ENCODE results near the gene ELMOD2.

Gene ELMOD2

GRCh38 chr4:140584439-140584838 lies 60.5 kb downstream of the ELMOD2 start:
- DNase-seq = no peak

DNA sequence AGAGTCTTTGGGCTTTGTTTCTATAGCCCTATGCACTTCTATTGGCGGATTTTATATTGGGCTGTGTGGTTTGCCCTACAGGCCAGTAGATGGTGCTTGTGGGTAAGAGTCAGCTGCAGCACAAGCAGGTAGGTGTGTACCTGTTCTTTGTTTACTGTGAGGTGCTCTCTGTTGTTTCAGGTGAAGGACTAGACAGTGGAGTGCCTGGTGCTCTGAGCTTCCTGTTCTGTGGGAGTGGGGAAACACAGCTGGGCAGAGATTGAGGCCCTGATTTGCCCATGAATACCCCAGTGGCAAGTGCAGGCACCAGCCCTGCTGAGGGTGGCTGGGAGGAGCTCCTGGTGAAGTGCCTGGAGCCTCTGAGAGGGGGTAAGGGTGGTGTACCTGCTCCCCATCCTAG lies 71.1 kb downstream of the ELMOD2 start:
- no peak for DNase-seq

DNA sequence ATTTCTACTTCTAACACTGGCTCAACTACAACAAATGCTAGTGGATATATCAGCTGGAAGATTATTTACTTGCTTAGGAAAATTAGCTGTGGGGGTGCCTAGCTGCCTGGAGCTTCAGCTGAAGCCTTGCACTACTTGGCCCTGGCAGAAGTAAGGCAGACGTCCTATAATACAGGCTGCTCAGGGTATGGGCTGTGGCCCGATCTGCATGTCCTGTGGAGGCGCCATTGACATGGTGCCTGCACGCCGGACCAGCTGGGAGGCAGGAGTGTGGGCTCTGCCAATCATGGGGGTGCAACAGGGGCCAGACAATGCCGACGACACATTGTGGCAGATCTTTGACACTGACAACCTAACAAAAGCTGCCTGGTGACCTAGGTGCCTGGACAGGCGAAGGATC lies 76.4 kb downstream of the ELMOD2 start:
- DNase-seq = no peak

DNA sequence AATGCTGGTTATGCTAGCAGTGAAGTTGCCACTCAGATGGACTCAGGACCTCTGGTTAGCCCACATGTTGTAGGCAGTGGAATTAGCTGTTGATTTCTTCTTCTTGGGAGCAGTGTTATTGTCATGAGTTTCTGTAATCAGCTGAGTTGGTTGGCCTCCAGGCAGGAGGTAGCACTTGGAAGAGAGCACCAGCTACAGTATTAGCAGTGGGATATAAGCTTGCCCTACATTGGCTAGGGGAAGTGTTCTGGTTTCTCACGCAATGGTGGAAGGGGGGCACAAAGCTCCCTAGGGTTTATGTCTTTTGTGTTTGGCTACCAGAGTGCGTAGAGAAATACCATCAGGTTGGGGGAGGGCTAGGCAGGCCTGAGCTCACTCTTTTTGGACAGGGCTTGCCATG lies 78.7 kb downstream of the ELMOD2 start:
- DNase-seq = no peak

GRCh38 chr4:140603286-140603685 lies 79.3 kb downstream of the ELMOD2 start:
- DNase-seq = no peak

Measured in hematopoietic multipotent progenitor cell treated with erythropoietin and hydrocortisone succinate and interleukin-3 and kit ligand, for 8 days (in vitro differentiated cells).